Uterus (tissue), 2 donors: ENCODE data around the gene FAF1.

Experiments
- POLR2A ChIP-seq, 2 donors: fragments of 450-650 bp; IDR thresholded peaks; one replicate each; pipeline ENCODE4 v1.6.1; 2016; ENCODE audit warnings: antibody characterized with exemption in 2 of 2, mild to moderate bottlenecking in 1 of 2, moderate library complexity in 1 of 2
- TF ChIP-seq, protein P1 (sequence below), 4 experiments: fragments of 200-600 bp in 2 of 4; fragments of 450-650 bp in 2 of 4; sonication (generic) in 2 of 4; IDR thresholded peaks; one replicate each; pipeline ENCODE4 v1.5.1; 2016 to 2019; ENCODE audit warnings: antibody characterized with exemption in 4 of 4, mild to moderate bottlenecking in 2 of 4, moderate library complexity in 1 of 4

- TF ChIP-seq, protein P1, sequence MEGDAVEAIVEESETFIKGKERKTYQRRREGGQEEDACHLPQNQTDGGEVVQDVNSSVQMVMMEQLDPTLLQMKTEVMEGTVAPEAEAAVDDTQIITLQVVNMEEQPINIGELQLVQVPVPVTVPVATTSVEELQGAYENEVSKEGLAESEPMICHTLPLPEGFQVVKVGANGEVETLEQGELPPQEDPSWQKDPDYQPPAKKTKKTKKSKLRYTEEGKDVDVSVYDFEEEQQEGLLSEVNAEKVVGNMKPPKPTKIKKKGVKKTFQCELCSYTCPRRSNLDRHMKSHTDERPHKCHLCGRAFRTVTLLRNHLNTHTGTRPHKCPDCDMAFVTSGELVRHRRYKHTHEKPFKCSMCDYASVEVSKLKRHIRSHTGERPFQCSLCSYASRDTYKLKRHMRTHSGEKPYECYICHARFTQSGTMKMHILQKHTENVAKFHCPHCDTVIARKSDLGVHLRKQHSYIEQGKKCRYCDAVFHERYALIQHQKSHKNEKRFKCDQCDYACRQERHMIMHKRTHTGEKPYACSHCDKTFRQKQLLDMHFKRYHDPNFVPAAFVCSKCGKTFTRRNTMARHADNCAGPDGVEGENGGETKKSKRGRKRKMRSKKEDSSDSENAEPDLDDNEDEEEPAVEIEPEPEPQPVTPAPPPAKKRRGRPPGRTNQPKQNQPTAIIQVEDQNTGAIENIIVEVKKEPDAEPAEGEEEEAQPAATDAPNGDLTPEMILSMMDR (IDR thresholded peaks at IDR 0.05) = no peak
- TF ChIP-seq POLR2A (IDR thresholded peaks at IDR 0.05) = no peak
These were observed 22.5 kb upstream of the FAF1 start for GRCh38 chr1:50982611-50983010.
